Measurements from ENCODE around the gene SOX18. TPM values are rescaled to one million over a fixed set of nuclear protein-coding genes. Genes with fewer than 3 reads are reported as not detected.

The SOX18 gene
- total RNA-seq, 6 donors from 2014 or later: 6.3 to 138 (median 37.7) TPM

DNA sequence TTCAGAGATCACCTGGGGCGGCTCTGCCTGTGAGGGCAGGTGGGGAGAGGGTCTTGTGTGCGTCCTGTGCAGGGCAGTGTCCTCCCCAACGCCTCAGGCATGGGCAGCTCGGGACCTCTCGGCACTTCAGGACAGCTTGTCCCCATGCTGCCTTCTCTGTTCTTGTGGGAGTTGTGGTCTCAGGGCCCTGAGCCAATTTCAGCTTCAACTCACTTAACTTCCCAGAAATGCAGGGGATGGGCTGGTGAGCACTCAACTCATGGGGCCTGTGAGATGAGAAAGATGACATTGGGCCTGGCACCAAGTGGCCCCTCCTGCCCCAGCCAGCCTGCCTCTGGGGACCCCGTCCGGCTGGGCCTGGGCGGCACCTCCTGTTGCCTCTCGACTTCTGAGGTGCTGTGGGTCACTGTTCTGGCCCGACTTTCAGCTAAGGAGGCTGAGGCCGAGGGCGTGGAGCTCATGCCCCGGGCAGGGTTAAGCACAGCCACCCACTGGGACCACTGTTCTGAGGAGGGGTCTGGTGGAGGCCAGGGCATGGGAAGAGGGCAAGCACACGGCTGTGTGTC is 23.1 kb upstream of the SOX18 start:
- Histone ChIP-seq H3K36me3 (peaks cover 0 to 41% (median 24%) of the 10 kb centered on the region in 4 donors), H3K27ac (no peak overlapping the region), H3K4me3 (no peak overlapping the region), H3K27me3 (no peaks in the 10 kb centered on the region), H3K4me1 (peaks cover 0 to 19% (median 4%) of the 10 kb centered on the region in 4 donors), H3K9me3 (no peaks in the 10 kb centered on the region)
- TF ChIP-seq POLR2AphosphoS5 (IDR thresholded peaks at IDR 0.05) (no peak), POLR2A (IDR thresholded peaks at IDR 0.05) (no peak), EP300 (IDR thresholded peaks at IDR 0.05) (no peak)
- TF ChIP-seq, protein P1, sequence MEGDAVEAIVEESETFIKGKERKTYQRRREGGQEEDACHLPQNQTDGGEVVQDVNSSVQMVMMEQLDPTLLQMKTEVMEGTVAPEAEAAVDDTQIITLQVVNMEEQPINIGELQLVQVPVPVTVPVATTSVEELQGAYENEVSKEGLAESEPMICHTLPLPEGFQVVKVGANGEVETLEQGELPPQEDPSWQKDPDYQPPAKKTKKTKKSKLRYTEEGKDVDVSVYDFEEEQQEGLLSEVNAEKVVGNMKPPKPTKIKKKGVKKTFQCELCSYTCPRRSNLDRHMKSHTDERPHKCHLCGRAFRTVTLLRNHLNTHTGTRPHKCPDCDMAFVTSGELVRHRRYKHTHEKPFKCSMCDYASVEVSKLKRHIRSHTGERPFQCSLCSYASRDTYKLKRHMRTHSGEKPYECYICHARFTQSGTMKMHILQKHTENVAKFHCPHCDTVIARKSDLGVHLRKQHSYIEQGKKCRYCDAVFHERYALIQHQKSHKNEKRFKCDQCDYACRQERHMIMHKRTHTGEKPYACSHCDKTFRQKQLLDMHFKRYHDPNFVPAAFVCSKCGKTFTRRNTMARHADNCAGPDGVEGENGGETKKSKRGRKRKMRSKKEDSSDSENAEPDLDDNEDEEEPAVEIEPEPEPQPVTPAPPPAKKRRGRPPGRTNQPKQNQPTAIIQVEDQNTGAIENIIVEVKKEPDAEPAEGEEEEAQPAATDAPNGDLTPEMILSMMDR (IDR thresholded peaks at IDR 0.05): no peak
- DNase-seq: peak in 1 of 2 donors; percentile 66
- WGBS, 2 donors: 85 to 93% methylated on average over 9 to 14 of the region's 14 CpGs
- no peak for ATAC-seq (ENCODE audit: low FRiP score in 2 of 2)

DNA sequence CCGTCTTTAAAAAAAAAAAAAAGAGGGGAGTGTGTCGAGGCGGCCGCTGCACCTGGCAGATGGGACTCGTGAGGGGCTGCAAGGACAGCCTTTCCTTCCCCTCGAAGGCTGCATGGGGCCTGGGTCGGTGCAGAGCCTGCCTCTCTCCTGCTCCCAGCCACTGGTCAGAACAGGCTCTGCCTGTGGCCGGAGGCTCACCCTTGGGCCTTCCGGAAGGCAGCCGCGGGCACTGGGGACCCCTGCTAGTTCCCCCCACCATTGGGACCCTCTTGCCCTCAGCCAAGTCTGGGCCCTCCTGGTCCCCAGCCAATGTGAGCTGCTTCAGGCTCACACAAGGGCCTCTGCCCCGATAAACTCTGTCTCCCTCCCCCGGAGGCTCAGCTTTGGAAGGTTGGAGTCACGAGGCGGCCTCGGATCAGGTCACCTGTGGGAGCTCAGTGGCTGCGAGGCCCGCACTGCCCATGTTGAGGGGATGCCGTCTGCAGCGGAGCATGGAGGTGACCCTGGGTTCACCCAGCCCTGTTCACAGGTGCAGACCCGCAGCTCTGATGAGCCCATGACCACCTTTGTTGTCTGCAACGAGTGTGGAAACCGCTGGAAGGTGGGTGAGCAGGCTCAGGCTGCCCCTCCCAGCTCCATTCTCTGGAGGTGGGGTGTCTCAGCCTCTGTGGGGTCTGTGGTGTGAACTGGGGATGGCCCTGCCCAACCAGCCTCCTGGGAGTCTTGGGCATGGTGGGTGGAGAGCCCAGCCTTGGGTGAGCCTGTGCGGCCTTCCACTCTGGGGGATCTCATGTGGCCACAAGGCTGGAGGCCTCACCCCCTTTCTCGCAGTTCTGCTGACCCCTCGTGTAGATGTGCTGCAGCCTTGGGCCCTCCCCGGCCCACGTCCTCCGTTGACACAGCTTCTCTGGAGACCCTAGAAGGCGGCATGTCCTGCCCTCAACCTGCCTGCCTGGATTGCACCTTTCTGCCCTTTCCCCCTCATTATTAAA is 22.2 kb upstream of the SOX18 start:
- no peak for TF ChIP-seq POLR2AphosphoS5 (IDR thresholded peaks at IDR 0.05)
- TF ChIP-seq, protein P1 (IDR thresholded peaks at IDR 0.05): no peak
- TF ChIP-seq EP300 (IDR thresholded peaks at IDR 0.05): no peak
- no peak for TF ChIP-seq POLR2A (IDR thresholded peaks at IDR 0.05)
- ATAC-seq (ENCODE audit: low FRiP score in 2 of 2) (no peak), DNase-seq (peak in 1 of 2 donors; percentile 65)
- peaks cover 0 to 41% (median 24%) of the 10 kb centered on the region in 4 donors for H3K36me3 ChIP-seq
- no peak overlapping the region for H3K4me3 ChIP-seq
- no peaks in the 10 kb centered on the region for H3K27me3 ChIP-seq
- H3K9me3 ChIP-seq: no peaks in the 10 kb centered on the region
- peaks cover 0 to 12% (median 2%) of the 10 kb centered on the region in 4 donors for H3K4me1 ChIP-seq
- H3K27ac ChIP-seq: no peak overlapping the region
- 84 to 91% methylated on average over 19 to 30 of the region's 30 CpGs for WGBS, 2 donors

DNA sequence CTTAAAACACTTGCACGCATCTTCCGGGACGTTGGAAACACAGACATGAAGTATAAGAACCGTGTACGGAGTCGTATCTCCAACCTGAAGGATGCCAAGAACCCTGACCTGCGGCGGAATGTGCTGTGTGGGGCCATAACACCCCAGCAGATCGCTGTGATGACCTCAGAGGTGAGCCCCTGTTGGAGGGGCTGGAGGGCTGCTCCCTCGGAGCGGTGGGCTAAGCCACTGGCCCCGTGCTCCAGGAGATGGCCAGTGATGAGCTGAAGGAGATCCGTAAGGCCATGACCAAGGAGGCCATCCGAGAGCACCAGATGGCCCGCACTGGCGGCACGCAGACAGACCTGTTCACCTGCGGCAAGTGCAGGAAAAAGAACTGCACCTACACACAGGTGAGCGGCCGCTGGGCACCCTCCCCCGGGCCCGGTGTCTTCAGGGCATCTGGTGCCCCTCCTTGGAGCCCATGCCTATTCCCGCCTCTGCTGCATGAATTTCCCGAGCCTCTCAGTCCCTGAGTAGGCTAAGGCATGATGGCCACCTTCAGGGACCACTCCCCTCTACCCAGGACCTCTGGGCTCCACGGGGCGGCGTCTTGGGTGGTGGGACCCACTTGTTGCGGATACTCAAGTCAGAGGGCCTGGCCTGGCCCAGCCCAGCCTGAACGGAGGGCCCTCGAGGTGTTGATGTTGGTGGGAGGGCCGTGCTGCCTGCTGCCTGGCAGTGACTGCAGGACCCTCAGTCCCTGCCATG is 21.0 kb upstream of the SOX18 start:
- TF ChIP-seq POLR2AphosphoS5 (IDR thresholded peaks at IDR 0.05): no peak
- no peak for TF ChIP-seq POLR2A (IDR thresholded peaks at IDR 0.05)
- no peak for TF ChIP-seq EP300 (IDR thresholded peaks at IDR 0.05)
- TF ChIP-seq, protein P1 (IDR thresholded peaks at IDR 0.05): no peak
- peaks cover 3 to 16% (median 6%) of the 10 kb centered on the region in 4 donors for H3K4me1 ChIP-seq
- H3K9me3 ChIP-seq: no peaks in the 10 kb centered on the region
- H3K27me3 ChIP-seq: no peaks in the 10 kb centered on the region
- WGBS, 2 donors: 91 to 94% methylated on average over 14 to 30 of the region's 31 CpGs
- DNase-seq (peak in 1 of 2 donors; percentile 78), ATAC-seq (ENCODE audit: low FRiP score in 2 of 2) (no peak)
- H3K36me3 ChIP-seq: peaks cover 0 to 36% (median 21%) of the 10 kb centered on the region in 4 donors
- H3K27ac ChIP-seq: no peak overlapping the region
- no peak overlapping the region for H3K4me3 ChIP-seq

DNA sequence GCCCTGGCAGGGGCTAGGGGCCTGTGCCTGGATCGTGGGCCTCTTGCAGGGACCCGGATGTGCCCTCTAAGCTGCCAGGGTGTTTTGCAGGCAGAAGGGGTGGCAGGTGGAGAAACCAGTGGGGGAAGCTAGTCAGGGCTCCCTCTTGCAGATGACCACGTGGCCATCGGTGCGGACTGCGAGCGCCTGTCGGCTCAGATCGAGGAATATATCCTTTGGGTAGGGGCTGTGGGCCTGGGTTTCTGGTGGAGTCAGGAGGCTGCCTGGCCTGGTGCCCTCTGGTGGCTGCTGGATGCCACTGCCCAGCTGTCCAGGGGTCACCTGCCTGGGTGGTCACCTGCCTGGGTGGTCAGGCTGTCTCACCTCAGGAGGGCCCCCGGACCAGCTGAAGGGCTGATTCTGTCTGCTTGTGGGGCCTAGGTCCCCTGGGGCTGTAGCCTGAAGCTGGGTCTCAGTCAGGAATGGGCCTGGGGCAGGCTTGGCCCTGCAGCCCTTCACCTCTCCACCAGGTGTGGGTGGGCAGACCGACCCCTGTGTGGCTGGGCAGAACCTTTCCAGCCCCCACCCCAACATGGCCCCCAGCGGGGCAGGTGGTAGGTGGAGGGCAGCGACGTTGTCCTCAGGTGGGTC is 20.3 kb upstream of the SOX18 start:
- ATAC-seq (ENCODE audit: low FRiP score in 2 of 2) (no peak), DNase-seq (peak in 1 of 2 donors; percentile 81)
- 57 to 91% methylated on average over 4 to 13 of the region's 14 CpGs for WGBS, 2 donors
- no peaks in the 10 kb centered on the region for H3K27me3 ChIP-seq
- H3K36me3 ChIP-seq: peaks cover 0 to 29% (median 17%) of the 10 kb centered on the region in 4 donors
- TF ChIP-seq EP300 (IDR thresholded peaks at IDR 0.05) (no peak), POLR2A (IDR thresholded peaks at IDR 0.05) (no peak), POLR2AphosphoS5 (IDR thresholded peaks at IDR 0.05) (no peak)
- TF ChIP-seq, protein P1 (IDR thresholded peaks at IDR 0.05): peak; percentile 61 to 69 (median 65)
- no peak overlapping the region for H3K27ac ChIP-seq
- peaks cover 3 to 23% (median 9%) of the 10 kb centered on the region in 4 donors for H3K4me1 ChIP-seq
- no peaks in the 10 kb centered on the region for H3K9me3 ChIP-seq
- H3K4me3 ChIP-seq: no peak overlapping the region

All from upper lobe of left lung (tissue), 6 donors.